H9 (cell line): ENCODE measurements around the gene HACL1. TPM values are rescaled to one million over a fixed set of nuclear protein-coding genes. Genes with fewer than 3 reads are reported as not detected.
A peak's percentile ranks its signal among the peaks of the same experiment; 100 is the strongest.

Experiments
- DNase-seq: peaks from one replicate; pipeline ENCODE4 v3.0.0-alpha.2; 2017
- H2AFZ ChIP-seq: one replicate; pipeline ENCODE4 v1.6.1; 2013; ENCODE audit warnings: mild to moderate bottlenecking, low read length, control low read depth, moderate library complexity
- H2AK5ac ChIP-seq: 2 replicates; pipeline ENCODE4 v1.6.1; 2013; ENCODE audit warnings: low read length, control low read depth, mixed read lengths; ENCODE audit not compliant: insufficient read length
- H2BK120ac ChIP-seq: one replicate; pipeline ENCODE4 v1.6.1; 2013; ENCODE audit warnings: low read depth, mild to moderate bottlenecking, low read length, control low read depth, inconsistent platforms; ENCODE audit not compliant: poor library complexity, severe bottlenecking
- H2BK12ac ChIP-seq: 2 replicates; pipeline ENCODE4 v1.6.1; 2013; ENCODE audit warnings: low read length, control low read depth, mixed read lengths, low read depth; ENCODE audit not compliant: insufficient read length
- H2BK15ac ChIP-seq: 2 replicates; pipeline ENCODE4 v1.6.1; 2013; ENCODE audit warnings: low read depth, low read length, control low read depth
- H2BK20ac ChIP-seq: one replicate; pipeline ENCODE4 v1.6.1; 2013; ENCODE audit warnings: low read depth, mild to moderate bottlenecking, low read length, control low read depth, inconsistent platforms; ENCODE audit not compliant: poor library complexity, severe bottlenecking
- H2BK5ac ChIP-seq: 2 replicates; pipeline ENCODE4 v1.6.1; 2013; ENCODE audit warnings: low read length, control low read depth, mixed read lengths; ENCODE audit not compliant: insufficient read length
- H3K14ac ChIP-seq: 2 replicates; pipeline ENCODE4 v1.6.1; 2013; ENCODE audit warnings: low read length, control low read depth; ENCODE audit not compliant: insufficient read depth
- H3K18ac ChIP-seq: 2 replicates; pipeline ENCODE4 v1.6.1; 2013; ENCODE audit warnings: low read depth, mild to moderate bottlenecking, mixed read lengths, low read length, control low read depth; ENCODE audit not compliant: insufficient read length
- H3K23ac ChIP-seq: 2 replicates; pipeline ENCODE4 v1.6.1; 2013; ENCODE audit warnings: low read length, control low read depth, mixed read lengths, low read depth; ENCODE audit not compliant: insufficient read length
- H3K23me2 ChIP-seq: 2 replicates; pipeline ENCODE4 v1.6.1; 2013; ENCODE audit warnings: low read depth, mild to moderate bottlenecking, mixed read lengths, low read length, control low read depth; ENCODE audit not compliant: insufficient read length, poor library complexity, severe bottlenecking
- H3K27ac ChIP-seq: 2 replicates; pipeline ENCODE4 v1.5.1; 2013; ENCODE audit warnings: low read length, control low read depth, mixed read lengths, low read depth; ENCODE audit not compliant: insufficient read length
- H3K27me3 ChIP-seq: 2 replicates; pipeline ENCODE4 v1.6.1; 2013; ENCODE audit warnings: low read length, control low read depth, inconsistent platforms; ENCODE audit not compliant: insufficient read depth
- H3K4ac ChIP-seq: 2 replicates; pipeline ENCODE4 v1.6.1; 2013; ENCODE audit warnings: low read depth, mild to moderate bottlenecking, control low read depth, inconsistent platforms, low read length, moderate library complexity
- H3K4me1 ChIP-seq: 2 replicates; pipeline ENCODE4 v1.6.1; 2013; ENCODE audit warnings: low read length, control low read depth, inconsistent platforms; ENCODE audit not compliant: insufficient read depth
- H3K4me2 ChIP-seq: 2 replicates; pipeline ENCODE4 v1.6.1; 2013; ENCODE audit warnings: low read length, control low read depth, mixed read lengths; ENCODE audit not compliant: insufficient read length, insufficient read depth
- H3K56ac ChIP-seq: 2 replicates; pipeline ENCODE4 v1.6.1; 2013; ENCODE audit warnings: low read depth, mild to moderate bottlenecking, mixed read lengths, low read length, control low read depth; ENCODE audit not compliant: insufficient read length
- H3K79me1 ChIP-seq: 2 replicates; pipeline ENCODE4 v1.6.1; 2013; ENCODE audit warnings: low read depth, mild to moderate bottlenecking, moderate library complexity, low read length, control low read depth, inconsistent platforms; ENCODE audit not compliant: insufficient read depth, poor library complexity, severe bottlenecking
- H3K79me2 ChIP-seq: 2 replicates; pipeline ENCODE4 v1.6.1; 2013; ENCODE audit warnings: low read length, control low read depth, inconsistent platforms; ENCODE audit not compliant: insufficient read depth
- H3K9ac ChIP-seq: 2 replicates; pipeline ENCODE4 v1.6.1; 2013; ENCODE audit warnings: low read length, control low read depth, mixed read lengths; ENCODE audit not compliant: insufficient read length; ENCODE audit errors: extremely low read depth
- H3K9me3 ChIP-seq: one replicate; pipeline ENCODE4 v1.6.1; 2013; ENCODE audit warnings: low read depth, low read length, inconsistent platforms; ENCODE audit not compliant: control insufficient read depth
- H3T11ph ChIP-seq: one replicate; pipeline ENCODE4 v1.6.1; 2013; ENCODE audit warnings: mild to moderate bottlenecking, low read length, control low read depth, inconsistent platforms
- H4K20me1 ChIP-seq: one replicate; pipeline ENCODE4 v1.6.1; 2013; ENCODE audit not compliant: control insufficient read depth, insufficient read length, insufficient read depth
- H4K5ac ChIP-seq: 2 replicates; pipeline ENCODE4 v1.6.1; 2013; ENCODE audit warnings: low read depth, mild to moderate bottlenecking, mixed read lengths, low read length, control low read depth; ENCODE audit not compliant: insufficient read length
- H4K8ac ChIP-seq: replicated peaks from 2 replicates; pipeline ENCODE4 v1.6.1; 2013; ENCODE audit warnings: low read length, control low read depth, mixed read lengths, low read depth; ENCODE audit not compliant: insufficient read length
- H4K91ac ChIP-seq: 2 replicates; pipeline ENCODE4 v1.6.1; 2013; ENCODE audit warnings: low read depth, mild to moderate bottlenecking, moderate library complexity, mixed read lengths, low read length, control low read depth; ENCODE audit not compliant: insufficient read length
- H3K27ac Mint-ChIP-seq, 3 experiments: 2 replicates in 2 of 3; 3 replicates in 1 of 3; pipeline ENCODE4 v1.8.0; 2020 to 2021; ENCODE audit warnings: mixed read lengths in 3 of 3, mild to moderate bottlenecking in 1 of 3, moderate library complexity in 1 of 3
- H3K27me3 Mint-ChIP-seq: 2 replicates; pipeline ENCODE4 v1.8.0; 2021; ENCODE audit warnings: low read depth, mild to moderate bottlenecking, moderate library complexity, mixed read lengths
- H3K36me3 Mint-ChIP-seq, 3 experiments: 2 replicates in 2 of 3; 3 replicates in 1 of 3; pipeline ENCODE4 v1.8.0; 2020 to 2021; ENCODE audit warnings: low read depth in 3 of 3, mixed read lengths in 3 of 3; ENCODE audit not compliant: insufficient read depth in 1 of 3
- H3K4me1 Mint-ChIP-seq, 2 experiments: 2 replicates each; pipeline ENCODE4 v1.8.0; 2020; ENCODE audit warnings: mixed read lengths in 2 of 2
- H3K4me3 Mint-ChIP-seq, 2 experiments: 2 replicates in 1 of 2; 3 replicates in 1 of 2; pipeline ENCODE4 v1.8.0; 2020 to 2021; ENCODE audit warnings: mild to moderate bottlenecking in 2 of 2, mixed read lengths in 2 of 2, moderate library complexity in 1 of 2
- H3K9me3 Mint-ChIP-seq, 2 experiments: 2 replicates in 1 of 2; 3 replicates in 1 of 2; pipeline ENCODE4 v1.8.0; 2020; ENCODE audit warnings: mild to moderate bottlenecking in 2 of 2, mixed read lengths in 2 of 2, moderate library complexity in 1 of 2
- WGBS: extraction: QIAGEN DNeasy Blood & Tissue Kit; methylation state at CpG from one replicate; pipeline ENCODE4 v1.1.7; 2013; ENCODE audit warnings: missing lambda C conversion rate, low lambda C conversion rate, mixed read lengths; ENCODE audit not compliant: insufficient read length; ENCODE audit errors: extremely low coverage; 5-methylcytosine and 5-hydroxymethylcytosine counted together
- total RNA-seq: library from RNA; stranded (reverse); gene quantifications from 2 replicates; pipeline ENCODE4 v1.2.1, GENCODE V29; 2021
- TF ChIP-seq, protein P1 (sequence below): fragments of 200-600 bp; sonication (generic); conservative IDR thresholded peaks from 3 replicates; pipeline ENCODE4 v1.8.0; 2021; ENCODE audit warnings: antibody characterized with exemption, mild to moderate bottlenecking

The HACL1 gene
- total RNA-seq, 1 experiment from 2014 or later: 52.6 TPM

DNA sequence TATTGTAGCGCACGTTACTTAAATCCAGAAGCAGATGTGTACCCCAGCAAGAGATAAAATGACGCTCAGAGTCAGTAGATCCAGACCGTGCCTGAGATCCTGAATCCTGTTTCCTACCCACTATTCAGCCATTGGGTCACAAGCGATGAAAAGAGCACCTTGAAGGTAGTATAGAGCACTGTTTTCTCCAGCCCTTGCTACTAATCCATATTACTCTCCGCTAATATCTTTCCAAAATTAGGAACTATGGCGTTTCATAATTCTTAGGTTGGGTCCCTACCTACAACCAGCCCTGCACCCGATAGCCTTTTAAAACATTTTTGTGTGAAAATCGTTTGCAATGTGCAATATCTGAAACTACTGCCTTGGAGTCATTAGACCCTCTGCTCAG lies 772 bp upstream of the HACL1 start:
- Histone ChIP-seq H2AK5ac (no peak overlapping the region), H3K9me3 (no peaks in the 10 kb centered on the region), H3K23me2 (peaks cover 7% of the 10 kb centered on the region), H3K56ac (no peak overlapping the region), H4K8ac (no peak overlapping the region), H3K18ac (peak overlapping the region; percentile 87), H2BK12ac (no peak overlapping the region), H2AFZ (no peak overlapping the region), H2BK15ac (no peak overlapping the region), H2BK20ac (no peak overlapping the region), H3K79me2 (peaks cover 5% of the 10 kb centered on the region; the same call in 1 of the 2 replicates), H3K14ac (peak overlapping the region; percentile 33; the same call in 1 of the 2 replicates), H3K4ac (no peak overlapping the region), H4K20me1 (no peaks in the 10 kb centered on the region), H3K4me2 (peak overlapping the region; percentile 100), H3K4me1 (peaks cover 2% of the 10 kb centered on the region; the same call in 1 of the 2 replicates), H3K27ac (peak overlapping the region; percentile 83), H2BK120ac (no peak overlapping the region), H4K5ac (no peak overlapping the region), H2BK5ac (no peak overlapping the region), H3K23ac (no peak overlapping the region), H3K79me1 (peaks cover 3% of the 10 kb centered on the region), H3K9ac (peak overlapping the region; percentile 89), H3T11ph (no peak overlapping the region), H3K27me3 (no peaks in the 10 kb centered on the region), H4K91ac (no peak overlapping the region)
- H3K4me3 Mint-ChIP-seq: peak overlapping the region; percentile 100
- H3K27me3 Mint-ChIP-seq: no peaks in the 10 kb centered on the region
- no CpG with 5 or more reads among the region's 9 CpGs for WGBS
- peaks cover 17 to 21% of the 10 kb centered on the region in 2 experiments for H3K4me1 Mint-ChIP-seq
- TF ChIP-seq, protein P1, sequence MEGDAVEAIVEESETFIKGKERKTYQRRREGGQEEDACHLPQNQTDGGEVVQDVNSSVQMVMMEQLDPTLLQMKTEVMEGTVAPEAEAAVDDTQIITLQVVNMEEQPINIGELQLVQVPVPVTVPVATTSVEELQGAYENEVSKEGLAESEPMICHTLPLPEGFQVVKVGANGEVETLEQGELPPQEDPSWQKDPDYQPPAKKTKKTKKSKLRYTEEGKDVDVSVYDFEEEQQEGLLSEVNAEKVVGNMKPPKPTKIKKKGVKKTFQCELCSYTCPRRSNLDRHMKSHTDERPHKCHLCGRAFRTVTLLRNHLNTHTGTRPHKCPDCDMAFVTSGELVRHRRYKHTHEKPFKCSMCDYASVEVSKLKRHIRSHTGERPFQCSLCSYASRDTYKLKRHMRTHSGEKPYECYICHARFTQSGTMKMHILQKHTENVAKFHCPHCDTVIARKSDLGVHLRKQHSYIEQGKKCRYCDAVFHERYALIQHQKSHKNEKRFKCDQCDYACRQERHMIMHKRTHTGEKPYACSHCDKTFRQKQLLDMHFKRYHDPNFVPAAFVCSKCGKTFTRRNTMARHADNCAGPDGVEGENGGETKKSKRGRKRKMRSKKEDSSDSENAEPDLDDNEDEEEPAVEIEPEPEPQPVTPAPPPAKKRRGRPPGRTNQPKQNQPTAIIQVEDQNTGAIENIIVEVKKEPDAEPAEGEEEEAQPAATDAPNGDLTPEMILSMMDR: no peak
- peak overlapping the region; percentile 98 to 100 (median 99) for H3K27ac Mint-ChIP-seq
- peaks cover 43 to 60% (median 55%) of the 10 kb centered on the region in 3 experiments for H3K36me3 Mint-ChIP-seq
- H3K9me3 Mint-ChIP-seq: peaks cover 22 to 23% of the 10 kb centered on the region in 2 experiments
- no peak for DNase-seq
